HG03575 (cell line): ENCODE results near the gene PRPF39.

ENCODE experiments used
- ATAC-seq: cut with Tn5 transposase; IDR thresholded peaks from one replicate; pipeline ENCODE4 v1.9.1; 2021; ENCODE audit not compliant: unreplicated experiment, insufficient number of reproducible peaks, low FRiP score; ENCODE audit errors: extremely low read depth

Gene PRPF39, protein sequence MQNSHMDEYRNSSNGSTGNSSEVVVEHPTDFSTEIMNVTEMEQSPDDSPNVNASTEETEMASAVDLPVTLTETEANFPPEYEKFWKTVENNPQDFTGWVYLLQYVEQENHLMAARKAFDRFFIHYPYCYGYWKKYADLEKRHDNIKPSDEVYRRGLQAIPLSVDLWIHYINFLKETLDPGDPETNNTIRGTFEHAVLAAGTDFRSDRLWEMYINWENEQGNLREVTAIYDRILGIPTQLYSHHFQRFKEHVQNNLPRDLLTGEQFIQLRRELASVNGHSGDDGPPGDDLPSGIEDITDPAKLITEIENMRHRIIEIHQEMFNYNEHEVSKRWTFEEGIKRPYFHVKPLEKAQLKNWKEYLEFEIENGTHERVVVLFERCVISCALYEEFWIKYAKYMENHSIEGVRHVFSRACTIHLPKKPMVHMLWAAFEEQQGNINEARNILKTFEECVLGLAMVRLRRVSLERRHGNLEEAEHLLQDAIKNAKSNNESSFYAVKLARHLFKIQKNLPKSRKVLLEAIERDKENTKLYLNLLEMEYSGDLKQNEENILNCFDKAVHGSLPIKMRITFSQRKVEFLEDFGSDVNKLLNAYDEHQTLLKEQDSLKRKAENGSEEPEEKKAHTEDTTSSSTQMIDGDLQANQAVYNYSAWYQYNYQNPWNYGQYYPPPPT

DNA sequence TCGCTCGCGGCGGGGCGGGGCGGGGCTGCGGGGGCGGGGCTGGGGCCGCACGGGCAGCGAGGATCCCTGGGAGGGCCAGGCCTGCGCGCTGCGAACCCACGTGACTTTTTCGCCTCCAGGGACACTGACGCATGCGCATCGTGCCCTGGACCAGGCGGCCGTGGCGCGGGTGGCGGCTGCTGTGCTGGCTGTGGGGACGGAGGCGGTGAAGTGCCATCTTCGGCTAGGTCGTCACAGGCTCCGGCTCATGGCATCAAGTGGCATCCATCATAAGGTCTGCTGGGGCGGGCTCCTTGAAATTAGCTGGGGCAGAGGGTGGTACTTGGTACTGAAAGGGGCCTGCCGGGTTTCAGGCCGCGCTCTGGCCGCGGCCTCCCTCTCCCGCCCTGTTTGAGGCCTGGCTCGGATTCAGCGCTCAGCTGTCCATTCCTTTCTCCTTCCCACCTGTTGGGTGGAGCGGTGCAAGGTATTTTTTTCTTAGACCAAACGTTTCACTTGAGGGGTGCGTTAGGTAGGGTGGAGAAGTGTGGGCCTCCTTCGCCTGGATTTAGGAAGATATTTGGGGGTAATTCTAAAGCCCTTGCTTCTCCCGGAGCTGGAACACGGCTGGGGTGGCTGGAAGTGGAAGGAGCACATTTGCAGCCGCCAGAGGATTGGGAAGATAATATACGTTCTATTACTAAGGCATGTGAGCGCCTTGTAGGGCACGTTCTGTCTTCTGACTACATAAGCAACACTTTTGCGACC, at the start of gene PRPF39:
Gene PRPF39, plus strand, starts transcription at position 141 of the 747 bp plus-strand sequence. CDS start 11,124 bp downstream, outside the sequence.
- ATAC-seq, result peak; percentile 71

DNA sequence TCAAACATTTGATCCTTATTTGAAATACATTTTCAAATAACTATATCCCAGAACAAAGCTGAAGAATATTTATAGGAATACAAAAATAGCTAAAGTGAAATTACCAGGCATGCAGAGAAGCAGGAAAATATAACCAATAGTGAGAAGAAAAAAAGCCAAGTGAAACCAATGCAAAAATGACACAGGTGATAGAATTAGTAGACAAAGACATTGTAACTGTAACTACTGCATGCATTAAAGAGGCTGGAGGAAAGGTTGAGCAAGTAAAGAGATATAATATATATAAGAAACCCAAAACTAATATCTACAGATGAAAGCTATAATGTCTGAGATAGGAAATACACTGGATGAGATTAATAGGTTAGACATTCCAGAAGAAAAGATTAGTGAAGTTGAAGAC, 49.2 kb upstream of the PRPF39 start:
- no peak for ATAC-seq

GRCh38 chr14:45038256-45038655, 45.7 kb upstream of the PRPF39 start:
- no peak for ATAC-seq

- ATAC-seq, result no peak
Measured at GRCh38 chr14:45038865-45039264, 45.1 kb upstream of the PRPF39 start.

GRCh38 chr14:45039390-45039789, 44.5 kb upstream of the PRPF39 start:
- no peak for ATAC-seq

DNA sequence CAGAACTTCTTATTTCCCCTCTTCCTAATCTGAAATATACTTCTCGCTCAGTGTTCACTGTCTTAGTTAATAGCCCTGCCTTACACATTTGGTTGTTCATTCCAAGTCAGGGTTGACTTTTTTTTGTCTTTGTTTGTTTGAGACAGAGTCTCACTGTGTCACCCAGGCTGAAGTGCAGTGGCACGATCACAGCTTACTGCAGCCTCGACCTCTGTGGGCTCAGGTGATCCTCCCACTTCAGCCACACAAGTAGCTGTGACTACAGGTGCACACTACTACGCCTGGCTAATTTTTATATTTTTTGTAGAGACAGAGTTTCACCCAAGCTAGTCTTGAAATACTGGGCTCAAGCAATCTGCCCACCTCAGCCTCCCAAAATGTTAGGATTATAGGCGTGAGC, 42.3 kb upstream of the PRPF39 start:
- no peak for ATAC-seq

GRCh38 chr14:45044638-45045037, 39.3 kb upstream of the PRPF39 start:
- no peak for ATAC-seq

GRCh38 chr14:45048385-45048784, 35.5 kb upstream of the PRPF39 start:
- ATAC-seq, result no peak

- ATAC-seq, result no peak
Measured at GRCh38 chr14:45051180-45051579, 32.7 kb upstream of the PRPF39 start.

DNA sequence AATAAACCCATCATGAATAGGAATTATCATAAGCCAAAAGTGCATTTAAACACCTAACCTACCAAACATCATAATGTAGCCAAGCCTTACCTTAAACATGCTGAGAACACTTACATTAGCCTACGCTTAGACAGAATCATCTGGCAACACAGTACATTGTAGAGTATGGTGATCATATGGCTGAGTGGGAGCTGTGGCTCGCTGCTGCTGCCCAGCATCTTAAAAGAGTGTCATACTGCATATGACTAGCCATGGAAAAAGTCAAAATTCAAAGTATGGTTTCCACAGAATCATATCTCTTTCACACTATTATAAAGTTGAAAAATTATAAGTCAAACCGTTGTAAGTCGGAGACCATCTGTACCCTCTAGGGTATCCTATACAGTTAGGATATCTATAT, 32.0 kb upstream of the PRPF39 start:
- no peak for ATAC-seq

- no peak for ATAC-seq
Measured at GRCh38 chr14:45057349-45057748, 26.6 kb upstream of the PRPF39 start.

DNA sequence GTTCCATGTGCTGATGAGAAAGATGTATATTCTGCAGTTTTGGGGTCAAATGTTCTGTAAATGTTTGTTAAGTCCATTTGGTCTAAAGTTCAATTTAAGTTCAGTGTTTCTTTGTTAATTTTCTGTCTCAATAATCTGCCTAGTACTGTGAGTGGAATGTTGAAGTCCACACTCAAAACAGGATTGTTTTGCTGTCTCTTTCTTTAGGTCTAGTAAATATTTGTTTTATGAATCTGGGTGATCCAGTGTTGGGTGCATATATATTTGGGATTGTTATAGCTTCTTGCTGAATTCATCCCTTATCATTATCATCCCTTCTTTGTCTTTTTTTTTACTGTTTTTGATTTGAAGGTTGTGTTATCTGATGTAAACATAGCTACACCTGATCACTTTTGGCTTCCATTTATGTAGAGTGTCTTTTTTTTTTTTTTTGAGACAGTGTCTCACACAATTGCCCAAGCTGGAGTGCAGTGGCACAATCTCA, 26.0 kb upstream of the PRPF39 start:
- ATAC-seq, result no peak

DNA sequence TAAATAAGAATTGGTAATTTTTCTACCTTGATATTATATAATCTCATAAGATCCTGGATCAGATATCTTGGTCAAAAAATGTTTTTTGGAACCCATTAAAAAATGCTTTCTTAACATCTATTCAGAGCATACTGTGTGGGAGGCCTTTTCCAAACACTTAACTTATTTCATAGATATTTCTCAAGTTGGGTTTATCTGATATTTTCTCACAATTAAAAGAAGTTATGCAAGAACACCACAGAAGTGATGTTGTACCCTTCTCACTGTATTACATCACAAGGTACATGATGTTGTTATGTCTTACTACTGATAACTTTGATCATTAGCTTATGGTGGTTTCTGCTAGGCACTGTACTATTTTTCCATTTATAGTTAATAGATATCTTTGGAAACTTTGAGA, 23.4 kb upstream of the PRPF39 start:
- no peak for ATAC-seq

GRCh38 chr14:45065540-45065939, 18.4 kb upstream of the PRPF39 start:
- no peak for ATAC-seq

DNA sequence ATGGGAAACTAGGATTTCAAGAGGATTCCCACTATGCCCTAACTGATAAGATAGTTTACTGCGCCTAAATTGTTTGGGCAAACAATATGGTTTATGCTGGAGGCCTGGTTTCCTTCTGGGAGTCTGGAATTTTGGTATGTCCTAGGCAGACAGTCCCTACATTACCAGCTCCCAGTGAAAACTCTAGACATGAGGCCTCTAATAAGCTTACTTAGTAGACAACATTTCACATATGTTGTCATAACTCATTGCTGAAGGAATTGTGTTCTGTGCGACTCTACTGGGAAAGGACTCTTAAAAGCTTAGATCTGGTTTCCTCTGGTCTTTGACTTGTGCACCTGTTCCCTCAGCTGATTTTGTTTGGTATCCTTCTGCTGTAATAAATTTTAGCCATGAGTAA, 18.0 kb upstream of the PRPF39 start:
- ATAC-seq, result no peak

DNA sequence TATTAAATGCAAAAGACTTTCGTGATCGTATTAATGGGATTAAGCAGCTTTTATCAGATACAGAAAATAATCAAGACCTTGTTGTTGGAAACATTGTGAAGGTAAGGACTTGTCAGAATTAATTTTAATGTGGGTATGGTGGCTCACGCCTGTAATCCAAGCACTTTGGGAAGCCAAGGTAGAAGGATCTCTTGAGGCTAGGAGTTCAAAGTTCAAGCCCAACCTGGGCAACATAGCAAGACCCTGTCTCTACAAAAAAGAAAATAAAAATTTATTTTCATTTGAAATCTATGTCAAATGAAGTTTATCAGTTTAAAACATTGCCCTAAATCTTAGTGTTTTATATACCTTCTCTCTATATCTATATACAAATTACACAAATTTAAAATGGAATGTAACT, 17.2 kb upstream of the PRPF39 start:
- no peak for ATAC-seq

DNA sequence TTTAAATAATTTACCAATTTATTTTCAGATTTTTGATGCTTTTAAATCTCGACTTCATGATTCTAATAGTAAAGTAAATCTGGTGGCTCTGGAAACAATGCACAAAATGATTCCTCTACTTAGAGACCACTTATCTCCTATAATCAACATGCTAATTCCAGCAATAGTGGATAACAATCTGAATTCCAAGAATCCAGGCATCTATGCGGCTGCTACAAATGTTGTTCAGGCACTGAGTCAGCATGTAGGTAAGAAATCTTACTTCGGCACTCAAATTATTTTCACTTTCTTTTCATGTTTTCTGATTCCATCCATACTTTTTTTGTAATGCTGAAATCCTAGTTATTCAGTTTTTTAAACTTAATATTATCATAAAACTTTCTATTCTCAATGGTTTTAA, 15.5 kb upstream of the PRPF39 start:
- no peak for ATAC-seq

DNA sequence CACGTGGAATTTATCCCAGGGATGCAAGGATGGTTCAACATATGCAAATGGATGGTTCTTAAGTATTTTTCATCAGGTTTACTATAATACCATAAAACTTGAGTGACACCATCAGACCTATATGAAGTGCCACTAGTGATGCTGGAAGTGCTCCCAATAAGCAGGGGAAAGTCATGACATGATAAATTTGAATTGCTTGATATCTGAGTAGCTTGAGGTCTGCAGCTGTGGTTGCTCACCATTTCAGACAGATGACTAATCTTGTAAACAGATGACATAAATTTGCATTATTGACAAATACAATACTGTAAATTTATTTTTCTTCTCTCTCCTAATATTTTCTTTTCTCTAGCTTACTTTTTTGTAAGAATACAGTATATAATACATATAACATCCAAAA, 13.7 kb upstream of the PRPF39 start:
- no peak for ATAC-seq

DNA sequence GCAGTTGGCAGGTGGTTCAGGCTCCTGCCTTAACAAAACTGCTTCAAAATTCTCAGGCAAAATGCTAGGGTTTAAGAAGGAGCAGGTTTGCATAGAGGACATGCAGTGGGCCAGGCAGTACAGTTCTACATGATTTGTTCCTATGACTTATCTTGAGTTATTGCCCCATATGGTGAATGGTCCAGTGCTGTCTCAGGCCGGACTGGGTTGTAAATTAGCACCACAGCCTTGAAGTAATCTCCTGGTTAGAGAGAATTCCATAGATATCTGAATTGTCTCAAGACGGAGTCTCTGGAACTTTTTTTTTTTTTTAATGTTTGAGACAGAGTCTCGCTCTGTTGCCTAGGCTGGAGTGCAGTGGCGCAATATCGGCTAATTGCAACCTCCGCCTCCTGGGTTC, 11.8 kb upstream of the PRPF39 start:
- ATAC-seq, result no peak
